Activated T-helper 1 cell treated with anti-CD3 and anti-CD28 coated beads, Interleukin-2, amount 50 U/mL, for 16 hours (primary cell): ENCODE data around the gene MPHOSPH9.
A peak's percentile ranks its signal among the peaks of the same experiment; 100 is the strongest.
"Not testable (repeated sequence)": the region's sequence is repeated elsewhere in the genome, so short reads cannot be mapped to it uniquely, and the experiment has no call there.

Experiments used
- DNase-seq, 2 donors: peaks; one replicate each; pipeline ENCODE4 v3.0.0-alpha.2; 2020; ENCODE audit warnings: low read depth in 1 of 2, low spot score in 1 of 2

The MPHOSPH9 gene

DNA sequence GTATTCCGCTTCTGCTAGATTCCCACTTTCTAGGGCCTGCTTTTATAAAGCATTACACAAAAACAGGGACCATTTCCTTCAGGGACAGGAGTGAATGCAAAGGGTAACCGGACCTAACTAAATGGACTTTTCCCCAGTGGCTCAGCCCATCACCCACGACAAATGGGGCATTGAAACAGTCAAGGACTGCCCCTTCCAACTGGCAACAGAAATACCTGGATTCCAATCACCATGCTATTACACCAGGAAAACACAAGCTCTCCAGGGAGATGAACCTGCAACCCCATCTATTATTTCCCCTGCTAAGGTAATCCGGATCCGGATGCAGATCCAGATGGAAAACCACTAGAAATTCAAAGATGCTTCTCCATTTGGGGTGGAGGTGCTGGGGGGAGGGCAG is 1.0 kb downstream of the MPHOSPH9 start:
- DNase-seq, result no peak

DNA sequence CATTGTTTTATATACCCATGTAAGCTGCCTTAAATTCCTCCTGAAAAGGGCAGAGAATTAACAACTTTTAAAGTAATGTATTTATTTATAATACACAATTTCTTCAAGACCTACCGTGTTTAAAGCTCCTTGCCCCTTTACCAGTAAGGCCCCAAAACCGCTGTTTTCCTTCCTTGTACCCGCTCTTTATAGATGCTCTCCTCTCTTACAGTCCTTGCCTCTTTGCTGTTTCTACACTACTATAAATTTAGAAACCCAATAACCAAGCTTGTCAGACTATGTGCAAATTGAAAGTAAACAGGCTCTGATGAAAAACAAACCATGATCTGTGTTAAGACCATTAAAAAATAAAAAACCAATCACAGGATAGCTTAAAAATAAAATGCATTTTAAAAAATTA is 3.9 kb downstream of the MPHOSPH9 start:
- no peak for DNase-seq

DNA sequence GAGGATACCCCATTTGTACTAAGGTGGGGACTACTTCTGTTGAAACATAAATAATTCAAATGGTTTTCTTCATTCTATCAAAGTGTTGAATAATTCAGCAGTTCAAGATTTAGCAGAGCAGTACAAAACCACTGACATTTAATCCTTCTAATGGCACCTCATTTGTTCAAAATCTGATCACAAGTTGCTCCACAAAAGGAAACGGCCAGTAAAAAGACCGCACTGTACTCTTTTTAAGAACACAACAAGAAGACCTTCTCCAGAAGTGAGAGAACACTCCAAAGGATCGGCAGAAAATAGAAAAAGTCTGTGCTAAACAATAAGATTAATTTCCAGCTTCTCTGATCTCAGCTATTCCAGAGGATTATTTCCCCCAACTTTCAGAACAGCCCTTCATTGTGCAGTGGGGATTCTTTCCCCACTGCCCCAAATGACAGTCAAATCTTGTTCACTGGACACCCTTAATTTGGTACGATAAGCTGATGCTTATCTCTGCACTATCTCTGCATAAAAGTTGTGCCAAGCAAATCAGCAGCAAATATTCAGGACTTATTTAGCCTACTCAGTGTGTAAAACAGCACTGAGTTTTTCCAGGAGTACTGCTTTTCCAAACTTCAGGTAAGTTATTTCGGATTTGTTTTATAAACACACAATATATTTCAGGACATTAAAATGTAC is 5.2 kb downstream of the MPHOSPH9 start:
- no peak for DNase-seq

DNA sequence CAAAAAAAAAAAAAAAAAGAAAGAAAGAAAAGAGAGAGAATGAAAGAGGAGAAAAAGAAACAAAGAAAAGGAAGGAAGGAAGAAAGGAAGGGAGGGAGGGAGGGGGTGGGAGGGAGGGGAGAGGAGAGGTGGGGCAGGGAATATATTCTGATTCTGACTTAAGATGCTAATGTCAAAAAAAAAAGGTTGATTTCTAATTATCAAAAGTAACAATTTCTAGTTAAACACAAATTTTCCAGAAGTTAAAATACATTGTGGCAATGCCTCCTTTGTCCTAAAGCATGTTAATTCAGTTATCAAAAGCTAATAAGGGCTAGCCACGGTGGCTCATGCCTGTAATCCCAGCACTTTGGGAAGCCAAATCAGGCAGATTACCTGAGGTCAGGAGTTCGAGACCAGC is 7.5 kb downstream of the MPHOSPH9 start:
- DNase-seq, result no peak

DNA sequence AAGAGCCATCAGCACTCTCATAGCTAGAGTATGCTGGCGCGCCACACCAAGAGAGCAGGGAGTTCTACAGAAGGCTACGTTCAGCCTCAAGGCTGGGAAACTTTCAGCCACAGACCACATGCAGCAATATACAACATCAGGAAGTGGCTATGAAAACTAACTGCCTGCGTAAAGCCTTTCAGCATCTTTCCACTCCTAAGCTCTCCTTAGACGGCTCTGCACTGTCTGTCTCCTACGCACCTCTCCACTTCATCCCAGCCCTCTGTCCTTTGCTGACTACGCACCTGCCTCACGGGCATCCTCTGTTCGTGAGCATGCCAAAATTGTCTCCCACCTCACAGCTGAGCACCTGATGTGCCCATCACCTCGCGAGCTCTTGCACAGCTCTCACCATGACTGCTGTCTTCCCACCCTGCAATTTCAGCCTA is 9.7 kb downstream of the MPHOSPH9 start:
- DNase-seq, result peak; percentile 12 to 26

DNA sequence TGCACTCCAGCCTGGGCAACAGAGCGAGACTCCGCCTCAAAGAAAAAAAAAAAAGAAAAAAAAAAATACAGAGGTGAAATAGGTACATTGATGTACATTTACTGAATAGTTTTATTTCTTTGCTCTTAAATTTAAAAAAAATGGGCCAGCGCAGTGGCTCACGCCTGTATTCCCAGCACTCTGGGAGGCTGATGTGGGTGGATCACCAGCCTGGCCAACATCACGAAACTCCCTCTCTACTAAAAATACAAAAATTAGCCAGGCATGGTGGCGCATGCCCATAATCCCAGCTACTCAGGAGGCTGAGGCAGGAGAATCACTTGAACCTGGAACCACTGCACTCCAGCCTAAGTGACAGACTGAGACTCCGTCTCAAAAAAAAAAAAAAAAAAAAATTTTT is 25.1 kb downstream of the MPHOSPH9 start:
- not testable (repeated sequence) for DNase-seq

DNA sequence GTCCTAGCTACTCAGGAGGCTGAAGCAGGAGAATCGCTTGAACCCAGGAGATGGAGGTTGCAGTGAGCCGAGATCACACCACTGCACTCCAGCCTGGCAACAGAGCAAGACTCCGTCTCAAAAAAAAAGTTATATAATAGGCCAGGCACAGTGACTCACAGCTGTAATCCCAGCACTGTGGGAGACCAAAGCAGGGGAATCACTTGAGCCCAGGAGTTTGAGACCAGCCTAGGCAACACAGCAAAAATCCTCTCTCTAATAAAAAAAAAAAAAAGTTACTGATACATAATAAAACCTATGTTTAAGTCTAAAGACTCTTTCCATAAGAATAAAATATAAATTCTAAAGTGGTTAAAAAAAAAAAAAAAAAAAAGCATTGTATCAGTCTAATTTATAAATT is 26.1 kb downstream of the MPHOSPH9 start:
- DNase-seq, result not testable (repeated sequence)

DNA sequence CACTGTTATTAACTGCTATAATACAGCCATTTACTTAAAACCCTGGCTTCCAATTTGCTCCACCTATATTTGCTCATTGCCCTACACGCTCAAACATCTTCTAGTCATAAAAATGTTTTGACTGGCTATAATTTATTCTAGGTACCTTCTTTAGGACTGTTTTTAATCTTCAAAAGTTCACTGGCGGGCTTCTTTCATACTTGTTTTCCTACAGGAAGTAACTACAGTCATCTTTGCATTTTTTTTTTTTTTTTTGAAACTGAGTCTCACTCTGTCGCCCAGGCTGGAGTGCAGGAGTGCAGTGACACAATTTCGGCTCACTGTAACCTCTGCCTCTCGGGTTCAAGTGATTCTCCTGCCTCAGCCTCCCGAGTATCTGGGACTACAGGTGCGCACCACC is 32.5 kb downstream of the MPHOSPH9 start:
- no peak for DNase-seq

DNA sequence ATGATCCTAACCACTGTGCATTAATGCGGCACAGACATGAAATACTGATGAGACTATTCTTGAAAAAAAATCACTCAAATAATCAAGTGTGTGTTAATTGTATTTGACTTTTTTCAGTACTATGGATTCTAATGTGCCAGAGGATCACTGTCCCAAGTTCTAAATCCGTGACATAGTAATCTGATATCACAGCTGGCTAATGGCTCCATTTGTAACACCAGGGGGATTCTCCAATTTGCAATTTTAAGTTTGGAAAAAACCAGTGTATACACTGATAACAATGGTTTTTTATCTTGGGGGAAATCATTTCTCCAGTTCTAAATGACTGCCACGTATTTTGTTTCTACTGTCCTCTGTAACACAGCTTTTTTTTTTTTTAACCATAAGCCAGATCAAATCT is 33.0 kb downstream of the MPHOSPH9 start:
- no peak for DNase-seq

DNA sequence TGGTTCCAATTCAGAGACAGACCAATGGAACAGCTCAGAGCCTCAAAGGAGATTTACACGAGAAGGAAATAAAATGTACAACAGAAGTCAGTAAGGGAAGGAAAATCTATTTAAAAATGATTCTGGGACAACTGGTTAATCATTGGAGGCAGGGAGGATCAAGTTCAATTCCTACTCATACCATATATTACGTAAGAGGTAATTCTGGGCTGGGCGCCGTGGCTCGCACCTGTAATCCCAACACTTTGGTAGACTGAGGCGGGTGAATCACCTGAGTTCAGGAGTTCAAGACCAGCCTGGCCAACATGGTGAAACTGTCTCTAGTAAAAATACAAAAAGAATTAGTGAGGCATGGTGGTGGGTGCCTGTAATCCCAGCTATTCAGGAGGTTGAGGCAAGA is 45.3 kb downstream of the MPHOSPH9 start:
- no peak for DNase-seq

DNA sequence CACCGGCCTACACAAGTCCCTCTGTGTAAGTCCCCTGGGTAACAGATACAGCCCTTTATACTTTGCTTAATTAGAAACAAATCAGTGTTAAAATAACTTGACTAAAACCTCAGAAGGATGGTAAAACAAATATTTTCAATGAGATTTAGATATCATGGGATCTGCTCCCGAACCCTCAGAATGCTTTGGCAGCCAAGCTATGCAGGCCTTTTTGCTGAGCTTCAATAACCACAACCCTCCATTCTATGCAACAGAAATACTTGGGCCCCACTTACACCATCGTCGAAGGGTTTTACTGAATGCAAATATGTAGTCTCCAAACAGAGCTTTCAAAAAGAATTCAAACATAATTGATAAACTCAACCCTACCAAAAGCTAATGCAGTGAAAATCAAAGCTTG is 52.8 kb downstream of the MPHOSPH9 start:
- no peak for DNase-seq

DNA sequence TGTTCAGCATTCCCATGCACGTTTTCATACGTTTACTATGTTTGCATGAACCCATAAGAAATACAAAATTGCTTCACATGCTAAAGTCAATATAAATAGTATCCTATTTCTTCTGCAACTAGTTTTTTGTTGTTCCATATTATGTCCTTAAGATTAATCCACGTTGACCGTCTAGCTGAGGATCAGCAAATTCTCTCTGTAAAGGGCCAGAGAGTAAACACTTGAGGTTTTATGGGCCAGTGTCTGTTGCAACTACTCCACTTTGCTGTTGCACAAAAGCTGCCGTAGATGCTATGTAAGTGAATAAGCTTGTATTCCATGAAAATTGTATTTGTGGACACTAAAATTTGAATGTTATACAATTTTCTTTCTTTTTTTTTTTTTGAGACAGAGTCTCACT is 61.0 kb downstream of the MPHOSPH9 start:
- no peak for DNase-seq

DNA sequence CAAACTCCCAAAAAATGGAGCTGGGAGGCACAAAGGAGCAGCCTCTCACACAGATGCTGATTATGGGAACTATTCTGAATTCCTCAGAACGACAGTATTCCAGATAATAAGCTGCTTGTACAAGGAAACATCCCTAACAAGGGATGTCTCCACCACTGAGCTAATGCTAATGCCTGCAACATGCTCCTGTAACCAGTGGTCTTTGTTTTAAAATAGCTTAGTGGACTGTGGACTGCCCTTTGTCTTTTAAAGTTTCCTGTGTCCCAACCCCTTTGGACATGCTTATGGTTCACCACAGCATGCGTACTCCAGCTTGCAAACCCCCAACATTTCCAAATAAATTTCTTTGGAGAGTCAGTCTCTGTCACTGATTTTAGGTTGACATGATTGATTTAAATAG is 65.6 kb downstream of the MPHOSPH9 start:
- DNase-seq, result no peak

DNA sequence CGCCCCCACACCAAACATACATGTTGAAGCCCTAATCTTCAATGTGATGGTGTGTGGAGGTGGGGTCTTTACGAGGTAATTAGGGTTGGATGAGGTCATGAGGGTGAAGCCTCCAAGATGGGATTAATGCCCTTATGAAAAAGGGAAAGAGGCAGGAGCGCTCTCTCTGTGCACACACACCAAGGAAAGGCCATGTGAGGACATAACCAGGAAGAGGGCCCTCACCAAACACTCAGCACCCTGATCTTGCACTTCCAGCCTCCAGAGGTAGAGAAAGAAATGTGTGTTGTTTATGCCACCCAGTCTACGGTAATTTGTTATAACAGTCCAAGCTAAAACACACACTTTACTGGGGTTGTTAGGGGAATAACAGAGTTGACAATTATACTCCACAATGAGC is 67.4 kb downstream of the MPHOSPH9 start:
- no peak for DNase-seq

DNA sequence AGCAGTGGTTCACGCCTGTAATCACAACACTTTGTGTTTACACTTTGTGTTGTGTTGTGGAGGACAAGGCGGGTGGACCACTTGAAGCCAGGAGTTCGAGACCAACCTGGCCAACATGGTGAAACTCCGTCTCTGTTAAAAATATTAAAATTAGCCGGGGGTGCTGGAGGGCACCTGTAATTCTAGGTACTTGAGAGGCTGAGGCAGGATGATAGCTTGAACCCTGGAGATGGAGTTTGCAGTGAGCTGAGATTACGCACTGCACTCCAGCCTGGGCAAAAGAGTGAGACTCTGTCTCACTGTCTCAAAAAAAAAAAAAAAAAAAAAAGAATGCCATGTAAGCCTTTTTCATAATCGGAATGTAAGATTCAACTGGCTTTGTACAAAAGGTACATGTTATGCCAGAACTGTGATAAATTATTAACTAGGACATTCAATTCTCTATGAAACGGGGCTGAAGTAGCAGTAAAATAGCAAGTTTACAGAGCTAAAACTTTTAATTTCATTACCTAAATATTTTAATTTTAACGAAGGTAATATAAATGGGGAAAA is 68.2 kb downstream of the MPHOSPH9 start:
- no peak for DNase-seq

DNA sequence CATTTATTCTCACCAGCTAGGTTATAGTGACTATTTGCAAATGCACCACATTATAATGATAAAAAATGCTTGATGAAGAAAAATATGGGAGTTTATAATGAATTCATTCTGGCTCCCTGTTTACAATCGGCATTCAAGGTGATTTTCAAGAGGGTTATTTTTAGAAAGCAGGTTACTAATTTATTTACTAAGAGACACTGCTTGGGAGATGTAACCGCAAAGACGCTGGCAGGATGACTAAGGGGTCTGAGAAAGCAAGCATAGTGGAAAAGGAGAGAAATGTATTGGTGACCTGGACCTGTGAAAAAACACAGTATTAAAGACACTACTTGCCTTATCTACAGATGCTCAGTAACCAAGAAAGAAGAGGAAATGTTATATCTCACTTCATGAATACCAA is 68.7 kb downstream of the MPHOSPH9 start:
- no peak for DNase-seq

DNA sequence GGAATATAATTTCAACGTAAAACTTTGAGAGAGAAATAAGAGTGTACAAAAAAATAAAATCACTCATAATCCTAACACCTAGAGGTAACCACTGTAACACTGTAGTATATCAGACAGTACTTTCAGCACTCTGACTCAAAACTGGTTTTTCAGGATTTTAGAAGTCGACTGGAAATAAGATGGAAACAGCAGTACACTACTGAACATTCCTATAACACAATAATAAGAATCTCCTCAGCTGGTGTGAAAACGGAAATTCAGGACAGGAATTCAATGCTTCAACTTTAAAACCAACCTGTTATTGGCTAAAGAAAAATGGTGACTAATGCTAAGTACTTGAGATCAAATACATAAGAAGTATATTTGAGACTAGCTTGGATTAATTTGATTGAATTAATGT is 69.7 kb downstream of the MPHOSPH9 start:
- no peak for DNase-seq

DNA sequence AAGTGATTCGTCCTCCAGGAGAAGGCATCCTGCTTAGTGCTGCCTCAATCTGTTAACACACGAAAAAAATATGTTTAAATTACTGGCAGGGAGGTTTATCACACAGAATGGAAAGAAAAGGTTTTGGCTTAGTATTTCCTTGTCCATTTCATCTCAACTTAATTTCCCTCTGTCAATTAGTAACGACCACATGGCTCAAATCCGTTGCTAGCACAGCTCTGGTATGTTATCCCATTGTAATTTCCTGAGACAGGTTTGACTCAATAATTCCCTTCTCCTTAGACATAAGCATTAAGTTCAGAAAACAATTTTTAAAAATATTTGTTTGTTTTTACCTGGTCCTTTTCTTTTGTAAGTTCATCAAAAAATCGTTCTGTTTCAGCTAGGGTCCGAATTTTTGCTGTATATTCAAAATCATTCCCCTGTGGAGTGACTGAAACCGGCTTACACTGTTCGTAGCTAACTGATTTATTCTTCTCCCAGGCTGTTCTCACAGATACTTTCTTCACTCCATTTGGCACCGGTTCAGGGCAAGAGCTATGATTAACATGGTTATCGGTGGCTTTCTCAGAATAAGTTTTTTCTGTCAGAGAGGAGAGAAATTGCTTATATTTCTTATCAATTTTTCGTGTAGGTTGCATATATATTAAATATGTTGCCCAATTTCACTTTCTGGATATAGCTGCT is 72.0 kb downstream of the MPHOSPH9 start:
- no peak for DNase-seq

DNA sequence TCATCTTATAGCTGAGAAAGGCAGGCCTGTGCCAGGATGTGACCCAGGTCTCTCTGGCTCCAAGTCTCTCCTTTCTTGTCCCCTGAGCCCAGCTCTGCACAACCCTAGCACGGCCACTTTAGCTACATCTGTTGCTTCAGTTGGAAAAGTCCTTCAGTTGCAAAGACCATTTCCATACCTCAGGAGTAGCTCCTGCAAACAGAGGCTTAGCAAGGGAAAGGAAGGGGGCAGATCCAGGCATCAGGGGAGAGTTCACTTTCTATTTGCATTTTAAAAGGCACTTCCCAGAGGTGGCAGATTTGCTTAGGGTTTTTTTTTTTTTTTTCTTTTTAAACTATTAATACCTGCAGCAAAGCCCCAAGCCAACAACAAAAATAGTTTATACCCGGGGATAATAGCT is 79.0 kb downstream of the MPHOSPH9 start:
- no peak for DNase-seq

DNA sequence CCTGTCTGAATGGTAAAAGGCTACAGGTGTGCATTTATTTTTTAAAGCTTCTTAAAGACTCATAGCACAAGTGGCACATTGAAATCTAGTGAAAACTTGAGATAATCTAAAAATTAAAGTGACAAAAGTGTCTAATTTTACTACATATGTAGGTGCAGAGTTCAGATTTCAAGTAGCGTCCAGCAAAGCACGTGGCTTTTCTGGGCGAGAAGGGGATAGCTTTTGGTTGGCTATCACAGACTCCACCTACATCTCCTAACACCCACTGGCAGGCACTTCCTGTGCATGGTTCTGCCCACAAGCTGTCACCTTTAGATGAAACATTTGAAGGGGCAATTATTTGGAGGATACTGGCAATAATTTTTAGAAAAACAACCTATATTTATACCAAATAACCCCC is 80.1 kb downstream of the MPHOSPH9 start:
- no peak for DNase-seq

DNA sequence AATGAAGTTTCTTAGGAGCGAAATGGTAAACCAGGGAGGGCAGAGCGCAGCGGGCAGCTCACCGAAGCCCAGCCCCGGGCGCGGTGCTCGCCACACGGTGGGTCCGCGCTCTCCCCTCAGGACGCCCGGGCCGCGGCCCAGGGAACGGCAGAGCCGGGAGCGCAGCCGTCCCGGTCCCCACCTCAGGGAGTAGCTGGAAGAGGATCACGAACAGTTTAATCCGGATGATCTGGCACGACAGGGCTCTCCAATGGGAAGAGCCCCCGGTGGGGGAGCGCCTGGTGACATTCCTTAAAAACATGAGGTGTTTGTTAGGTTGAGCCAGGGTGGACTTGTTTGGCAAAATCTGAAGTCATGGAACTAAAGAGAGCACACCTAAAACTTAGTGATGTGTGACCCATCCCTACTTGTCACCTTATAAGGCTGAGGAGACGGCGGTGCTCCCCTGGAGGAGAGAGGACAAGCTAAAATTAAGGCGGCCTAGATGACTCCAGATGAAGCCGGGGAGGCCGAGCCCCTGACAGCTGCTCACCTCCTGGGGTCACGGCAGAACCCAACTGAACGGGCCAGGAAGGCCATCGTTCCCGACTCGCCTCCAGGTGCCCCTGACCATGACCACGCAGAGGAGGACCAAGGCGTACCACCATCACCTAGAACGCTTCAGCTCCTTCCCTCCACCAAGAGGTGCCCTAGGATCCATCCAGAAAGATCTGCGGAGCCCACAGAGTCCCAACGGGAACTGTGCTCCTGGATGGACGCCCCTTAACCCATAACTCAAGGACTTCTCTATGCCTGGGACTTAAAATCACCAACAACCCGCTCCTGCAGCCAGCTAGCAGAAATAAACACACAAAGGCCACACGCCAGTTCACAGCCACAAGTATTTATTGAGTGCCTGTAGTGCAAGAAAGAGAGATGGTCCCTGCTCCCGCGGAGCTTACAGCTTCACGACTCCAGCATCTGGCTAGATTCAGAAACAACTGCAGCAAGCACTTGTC is 81.2 kb downstream of the MPHOSPH9 start:
- DNase-seq, result no peak
